Superior temporal gyrus (tissue), 1 donor: Measurements from ENCODE around the gene UGT1A5.
"Not testable (repeated sequence)": the region's sequence is repeated elsewhere in the genome, so short reads cannot be mapped to it uniquely, and the experiment has no call there.

Experiments used
- DNase-seq: peaks from one replicate; pipeline ENCODE4 v3.0.0-alpha.2; 2016; ENCODE audit errors: extremely low spot score

The UGT1A5 gene

GRCh38 chr2:233745838-233746237 lies 33.1 kb downstream of the UGT1A5 start:
- not testable (repeated sequence) for DNase-seq

DNA sequence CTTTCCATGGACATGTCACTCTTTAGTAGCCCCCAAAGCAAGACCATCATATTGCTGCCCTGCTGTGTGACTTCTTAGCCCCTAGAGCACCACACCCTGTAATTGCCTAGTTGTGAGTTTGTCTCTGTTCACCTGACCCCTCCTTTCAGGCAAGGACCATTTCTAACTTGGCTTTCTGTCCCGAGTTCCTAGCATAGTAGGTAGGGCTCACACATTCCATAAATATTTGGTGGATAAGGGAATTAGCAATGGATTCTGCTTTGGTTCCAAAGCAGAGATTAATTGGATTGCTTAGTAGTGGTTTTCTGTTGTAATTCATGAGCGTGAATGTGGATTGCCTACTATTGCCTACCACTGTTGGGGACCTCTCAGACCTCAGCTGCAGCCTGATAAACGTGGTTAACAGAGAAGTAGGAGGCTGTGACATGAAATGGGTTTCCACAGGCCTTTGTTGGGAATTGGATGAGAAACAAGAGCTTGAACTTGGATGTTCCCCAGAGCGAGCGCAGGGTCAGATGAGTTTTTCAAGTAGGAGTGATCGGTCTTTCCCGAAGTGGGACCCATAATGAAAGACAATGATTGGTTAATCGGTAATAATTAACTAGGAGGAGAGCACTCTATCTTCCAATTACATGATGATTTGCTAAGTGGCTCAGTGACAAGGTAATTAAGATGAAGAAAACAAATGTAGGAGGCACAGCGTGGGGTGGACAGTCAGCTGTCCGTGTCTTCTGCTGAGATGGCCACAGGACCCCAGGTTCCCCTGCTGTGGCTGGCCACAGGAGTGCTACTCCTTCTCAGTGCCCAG lies 34.0 kb downstream of the UGT1A5 start:
- DNase-seq = no peak

GRCh38 chr2:233747283-233747544 lies 34.5 kb downstream of the UGT1A5 start:
- no peak for DNase-seq

DNA sequence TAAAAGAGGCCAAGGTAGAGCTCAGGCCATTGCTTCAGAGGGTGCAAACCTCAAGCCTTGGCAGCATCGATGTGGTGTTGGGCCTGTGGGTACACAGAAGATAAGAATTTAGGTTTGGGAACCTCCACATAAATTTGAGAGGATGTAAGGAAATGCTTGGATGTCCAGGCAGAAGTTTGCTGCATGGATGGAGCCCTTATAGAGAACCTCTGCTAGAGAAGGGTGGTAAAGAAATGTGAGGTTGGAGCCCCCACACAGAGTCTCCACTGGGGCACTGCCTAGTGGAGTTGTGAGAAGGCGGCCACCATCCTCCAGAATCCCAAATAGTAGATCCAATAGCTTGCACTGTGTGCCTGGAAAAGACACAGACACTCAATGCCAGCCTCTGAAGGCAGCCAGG lies 38.0 kb downstream of the UGT1A5 start:
- DNase-seq = not testable (repeated sequence)

GRCh38 chr2:233751212-233752009 lies 38.7 kb downstream of the UGT1A5 start:
- DNase-seq = not testable (repeated sequence)

DNA sequence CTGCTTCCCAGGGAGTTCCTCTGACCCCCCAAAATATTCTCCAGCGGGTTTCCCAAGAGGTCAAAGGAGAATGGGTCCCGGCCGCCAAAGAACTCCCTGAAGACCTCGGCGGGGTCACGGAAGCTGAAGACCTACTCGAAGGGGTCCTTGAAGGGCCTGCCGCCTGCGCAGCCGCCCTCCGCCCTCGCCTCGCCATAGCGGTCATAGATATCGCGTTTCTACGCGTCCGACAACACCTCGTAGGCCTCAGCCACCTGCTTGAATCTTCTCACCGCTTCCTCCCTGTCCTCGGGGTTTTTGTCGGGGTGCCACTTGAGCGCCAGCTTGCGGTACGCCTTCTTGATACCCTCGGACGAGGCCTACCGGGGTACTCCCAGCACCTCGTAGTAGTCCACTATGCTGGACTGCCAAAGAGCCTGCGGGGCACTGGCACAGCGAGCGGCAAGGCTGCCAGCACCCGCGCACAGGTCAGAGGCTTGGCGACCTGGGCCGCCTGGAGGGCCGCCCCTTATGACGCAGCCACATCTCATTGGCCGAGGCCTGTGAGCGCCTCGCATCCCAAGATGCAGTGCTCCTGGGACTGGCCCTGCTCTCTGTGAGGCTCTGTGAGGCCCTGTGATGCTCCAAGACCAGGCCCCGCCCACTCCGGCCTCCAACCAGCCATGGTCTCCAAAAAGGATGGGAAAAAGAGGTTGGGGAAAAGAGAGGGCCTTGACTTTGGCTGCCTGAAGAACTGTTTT lies 42.3 kb downstream of the UGT1A5 start:
- DNase-seq = no peak

DNA sequence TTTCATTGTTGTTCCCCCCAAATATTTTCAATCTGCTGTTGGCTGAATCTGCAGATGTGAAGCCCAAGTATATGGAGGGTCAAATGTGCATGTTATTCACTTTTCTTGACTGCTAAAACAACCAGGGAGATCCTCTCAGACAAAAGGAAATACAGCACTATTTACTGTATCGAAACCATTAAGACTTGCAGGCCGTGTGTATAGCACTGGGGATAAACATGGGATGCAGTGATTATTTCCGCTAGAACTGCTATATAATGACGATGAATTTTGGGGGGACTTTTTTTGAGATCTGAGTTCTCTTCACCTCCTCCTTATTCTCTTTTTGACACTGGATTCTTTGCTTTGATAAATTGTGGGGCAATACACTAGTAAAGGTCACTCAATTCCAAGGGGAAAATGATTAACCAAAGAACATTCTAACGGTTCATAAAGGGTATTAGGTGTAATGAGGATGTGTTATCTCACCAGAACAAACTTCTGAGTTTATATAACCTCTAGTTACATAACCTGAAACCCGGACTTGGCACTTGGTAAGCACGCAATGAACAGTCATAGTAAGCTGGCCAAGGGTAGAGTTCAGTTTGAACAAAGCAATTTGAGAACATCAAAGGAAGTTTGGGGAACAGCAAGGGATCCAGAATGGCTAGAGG lies 43.8 kb downstream of the UGT1A5 start:
- no peak for DNase-seq

- DNase-seq = no peak
Measured at GRCh38 chr2:233758141-233758540, 45.4 kb downstream of the UGT1A5 start.

- DNase-seq = no peak
Measured at GRCh38 chr2:233758849-233759248, 46.1 kb downstream of the UGT1A5 start.

DNA sequence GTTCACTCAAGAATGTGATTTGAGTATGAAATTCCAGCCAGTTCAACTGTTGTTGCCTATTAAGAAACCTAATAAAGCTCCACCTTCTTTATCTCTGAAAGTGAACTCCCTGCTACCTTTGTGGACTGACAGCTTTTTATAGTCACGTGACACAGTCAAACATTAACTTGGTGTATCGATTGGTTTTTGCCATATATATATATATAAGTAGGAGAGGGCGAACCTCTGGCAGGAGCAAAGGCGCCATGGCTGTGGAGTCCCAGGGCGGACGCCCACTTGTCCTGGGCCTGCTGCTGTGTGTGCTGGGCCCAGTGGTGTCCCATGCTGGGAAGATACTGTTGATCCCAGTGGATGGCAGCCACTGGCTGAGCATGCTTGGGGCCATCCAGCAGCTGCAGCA lies 47.3 kb downstream of the UGT1A5 start, which contains the start of gene UGT1A1:
UGT1A1 (plus strand) TSS at position 228 of the 400 bp plus-strand sequence; CDS start at position 246, 18 bp downstream.
- DNase-seq = no peak

- DNase-seq = no peak
Measured at GRCh38 chr2:233761040-233761769, 48.5 kb downstream of the UGT1A5 start.

- DNase-seq = no peak
Measured at GRCh38 chr2:233764264-233764663, 51.6 kb downstream of the UGT1A5 start.

DNA sequence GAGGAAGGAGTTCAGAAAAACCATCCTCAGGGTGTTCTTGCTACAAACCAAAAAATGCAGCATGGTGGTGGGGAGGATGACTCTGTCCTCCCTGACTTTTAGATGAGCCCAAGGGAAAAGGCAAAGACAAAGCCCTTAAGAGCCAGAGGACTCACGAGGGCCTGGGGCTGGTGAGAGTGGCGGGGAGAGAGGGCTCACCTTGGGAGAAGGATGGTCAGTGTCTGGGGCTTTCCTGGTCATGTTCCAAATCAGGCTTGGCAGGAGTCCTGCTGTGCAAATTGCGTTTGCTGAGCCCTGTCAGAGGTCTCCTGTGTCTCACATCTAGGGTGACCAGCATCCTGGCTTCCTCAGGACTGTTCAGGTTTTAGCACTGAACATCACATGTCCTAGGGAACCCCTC lies 52.1 kb downstream of the UGT1A5 start:
- no peak for DNase-seq

GRCh38 chr2:233766416-233766815 lies 53.7 kb downstream of the UGT1A5 start:
- no peak for DNase-seq

DNA sequence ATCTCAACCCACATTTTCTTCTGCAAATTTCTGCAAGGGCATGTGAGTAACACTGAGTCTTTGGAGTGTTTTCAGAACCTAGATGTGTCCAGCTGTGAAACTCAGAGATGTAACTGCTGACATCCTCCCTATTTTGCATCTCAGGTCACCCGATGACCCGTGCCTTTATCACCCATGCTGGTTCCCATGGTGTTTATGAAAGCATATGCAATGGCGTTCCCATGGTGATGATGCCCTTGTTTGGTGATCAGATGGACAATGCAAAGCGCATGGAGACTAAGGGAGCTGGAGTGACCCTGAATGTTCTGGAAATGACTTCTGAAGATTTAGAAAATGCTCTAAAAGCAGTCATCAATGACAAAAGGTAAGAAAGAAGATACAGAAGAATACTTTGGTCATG lies 55.4 kb downstream of the UGT1A5 start:
- no peak for DNase-seq

DNA sequence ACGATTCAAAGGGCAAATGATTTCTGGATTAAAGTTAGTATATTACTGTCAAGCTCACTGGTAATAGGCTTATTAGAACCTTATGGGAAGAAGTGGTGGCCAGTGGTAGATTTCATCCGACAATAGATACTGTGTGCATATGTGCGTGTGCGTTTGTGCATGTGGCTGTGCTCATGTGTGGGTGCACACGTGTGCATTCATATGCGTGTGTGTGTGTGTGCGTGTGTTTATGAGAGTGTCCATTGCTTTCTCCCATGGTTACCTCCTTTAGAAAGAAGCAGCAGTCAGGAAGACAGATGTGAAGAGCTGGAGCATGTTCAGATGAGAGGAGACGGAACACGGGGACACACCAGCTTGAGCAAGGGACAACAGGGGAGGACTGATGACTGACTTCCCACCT lies 56.6 kb downstream of the UGT1A5 start:
- no peak for DNase-seq

GRCh38 chr2:233772153-233772552 lies 59.4 kb downstream of the UGT1A5 start:
- DNase-seq = no peak

DNA sequence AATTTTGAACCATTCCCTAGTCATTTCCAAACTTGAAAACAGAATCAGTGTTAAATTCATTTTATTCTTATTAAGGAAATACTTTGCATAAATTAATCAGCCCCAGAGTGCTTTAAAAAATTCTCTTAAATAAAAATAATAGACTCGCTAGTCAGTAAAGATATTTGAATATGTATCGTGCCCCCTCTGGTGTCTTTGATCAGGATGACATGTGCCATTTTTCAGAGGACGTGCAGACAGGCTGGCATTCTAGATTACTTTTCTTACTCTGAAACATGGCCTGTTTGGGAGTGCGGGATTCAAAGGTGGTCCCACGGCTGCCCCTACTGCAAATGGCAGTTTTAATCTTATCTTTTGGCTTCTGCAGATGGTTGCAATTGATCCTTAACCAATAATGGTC lies 59.9 kb downstream of the UGT1A5 start:
- DNase-seq = no peak

DNA sequence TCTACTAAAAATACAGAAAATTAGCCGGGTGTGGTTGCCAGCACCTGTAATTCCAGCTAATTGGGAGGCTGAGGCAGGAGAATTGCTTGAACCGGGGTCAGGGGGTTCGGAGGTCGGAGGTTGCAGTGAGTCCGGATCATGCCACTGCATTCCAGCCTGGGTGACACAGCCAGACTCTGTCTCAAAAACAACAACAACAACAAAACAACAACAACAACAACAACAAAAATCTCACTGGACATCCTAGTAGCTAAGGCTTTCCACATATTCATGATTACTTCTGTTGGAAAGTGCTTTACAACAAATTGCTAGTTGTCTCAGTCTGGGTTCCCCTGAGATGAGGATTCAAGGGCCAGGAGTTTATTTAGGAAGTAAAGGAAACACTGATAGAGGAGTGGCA lies 61.1 kb downstream of the UGT1A5 start:
- no peak for DNase-seq

GRCh38 chr2:233775414-233775813 lies 62.7 kb downstream of the UGT1A5 start:
- DNase-seq = no peak

DNA sequence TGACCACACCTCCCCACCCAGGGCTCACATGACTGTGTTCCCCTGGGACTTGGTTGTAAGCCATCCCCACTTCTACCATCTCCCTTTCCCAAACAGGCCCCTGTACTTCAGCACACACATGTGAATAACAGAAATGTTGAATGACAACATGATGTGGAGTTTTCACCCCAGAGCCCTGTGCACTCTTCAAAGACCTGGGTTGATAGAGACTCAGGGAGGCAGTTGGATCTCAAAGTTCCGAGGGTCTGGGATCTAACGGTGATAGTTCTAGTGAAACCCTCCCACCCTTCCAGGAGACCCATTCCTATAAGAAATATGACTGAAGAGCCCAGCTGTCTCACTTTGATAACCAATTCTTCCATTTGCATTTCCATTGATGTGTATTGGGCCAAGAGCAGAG lies 65.3 kb downstream of the UGT1A5 start, which contains the start of gene MROH2A:
MROH2A (plus strand) TSS at position 301 of the 400 bp plus-strand sequence. CDS start 1,029 bp downstream, outside the sequence.
- DNase-seq = no peak
